Breast epithelium (tissue), 4 donors: ENCODE measurements around the gene WDR72. TPM values are rescaled to one million over a fixed set of nuclear protein-coding genes. Genes with fewer than 3 reads are reported as not detected.

Source experiments
- DNase-seq, 2 donors: peaks; one replicate each; pipeline ENCODE4 v3.0.0-alpha.2; 2019; ENCODE audit warnings: low spot score in 2 of 2
- H3K27ac ChIP-seq, 2 donors: fragments of 200-600 bp; sonication (generic) in 1 of 2; one replicate each; pipeline ENCODE4 v1.5.1; 2016 to 2019; ENCODE audit warnings: mild to moderate bottlenecking in 1 of 2
- H3K27me3 ChIP-seq, 2 donors: fragments of 200-600 bp; sonication (generic) in 1 of 2; one replicate each; pipeline versions ENCODE4 v1.5.1 to v1.6.0; 2017 to 2019; ENCODE audit warnings: control low read depth in 1 of 2, mild to moderate bottlenecking in 1 of 2
- H3K36me3 ChIP-seq: fragments of 200-600 bp; one replicate; pipeline ENCODE4 v1.5.1; 2019
- H3K4me1 ChIP-seq, 2 donors: fragments of 200-600 bp; sonication (generic); one replicate each; pipeline ENCODE4 v1.5.1; 2016 to 2019; ENCODE audit warnings: control low read depth in 1 of 2
- H3K4me3 ChIP-seq, 3 donors: fragments of 200-600 bp; sonication (generic); 1 replicate in 2 of 3; 2 replicates in 1 of 3; pipeline ENCODE4 v1.5.1; 2016 to 2019; ENCODE audit warnings: mild to moderate bottlenecking in 3 of 3, moderate library complexity in 2 of 3
- H3K9me3 ChIP-seq, 2 donors: fragments of 200-600 bp; sonication (generic) in 1 of 2; one replicate each; pipeline ENCODE4 v1.5.1; 2016 to 2019; ENCODE audit warnings: control low read depth in 1 of 2
- POLR2A ChIP-seq: fragments of 450-650 bp; IDR thresholded peaks from one replicate; pipeline ENCODE4 v1.6.1; 2016; ENCODE audit warnings: antibody characterized with exemption, mild to moderate bottlenecking, moderate library complexity
- POLR2AphosphoS5 ChIP-seq, 3 donors: sonication (generic); formaldehyde crosslinking; IDR thresholded peaks; one replicate each; pipeline ENCODE4 v1.6.1; 2017; ENCODE audit warnings: antibody characterized with exemption in 3 of 3
- intact Hi-C: fragments of 100-400 bp; cut with DNase I; formaldehyde crosslinking; loops from one replicate; pipeline ENCODE4 v1.15.1; 2023; ENCODE audit warnings: low total_unique reads
- total RNA-seq, 3 donors: library from RNA; depleted of rRNA; stranded (reverse); fragments of >200 nt; gene quantifications; one replicate each; pipeline ENCODE4 v1.1.0, GENCODE V29; 2016
- TF ChIP-seq, protein P1 (sequence below), 3 donors: fragments of 450-650 bp; IDR thresholded peaks; one replicate each; pipeline ENCODE4 v1.5.1; 2016 to 2017; ENCODE audit warnings: antibody characterized with exemption in 3 of 3, mild to moderate bottlenecking in 3 of 3, moderate library complexity in 3 of 3

WDR72 gene
- total RNA-seq, 3 donors from 2014 or later: 0.66 to 1.2 TPM; not detected in 1

- intact Hi-C loops: no loop called here
- no peaks in the 10 kb centered on the region for H3K4me1 ChIP-seq
- no peaks in the 10 kb centered on the region for H3K9me3 ChIP-seq
- H3K27ac ChIP-seq: no peak overlapping the region
- TF ChIP-seq POLR2A (no peak), POLR2AphosphoS5 (IDR thresholded peaks at IDR 0.05) (no peak)
- TF ChIP-seq, protein P1, sequence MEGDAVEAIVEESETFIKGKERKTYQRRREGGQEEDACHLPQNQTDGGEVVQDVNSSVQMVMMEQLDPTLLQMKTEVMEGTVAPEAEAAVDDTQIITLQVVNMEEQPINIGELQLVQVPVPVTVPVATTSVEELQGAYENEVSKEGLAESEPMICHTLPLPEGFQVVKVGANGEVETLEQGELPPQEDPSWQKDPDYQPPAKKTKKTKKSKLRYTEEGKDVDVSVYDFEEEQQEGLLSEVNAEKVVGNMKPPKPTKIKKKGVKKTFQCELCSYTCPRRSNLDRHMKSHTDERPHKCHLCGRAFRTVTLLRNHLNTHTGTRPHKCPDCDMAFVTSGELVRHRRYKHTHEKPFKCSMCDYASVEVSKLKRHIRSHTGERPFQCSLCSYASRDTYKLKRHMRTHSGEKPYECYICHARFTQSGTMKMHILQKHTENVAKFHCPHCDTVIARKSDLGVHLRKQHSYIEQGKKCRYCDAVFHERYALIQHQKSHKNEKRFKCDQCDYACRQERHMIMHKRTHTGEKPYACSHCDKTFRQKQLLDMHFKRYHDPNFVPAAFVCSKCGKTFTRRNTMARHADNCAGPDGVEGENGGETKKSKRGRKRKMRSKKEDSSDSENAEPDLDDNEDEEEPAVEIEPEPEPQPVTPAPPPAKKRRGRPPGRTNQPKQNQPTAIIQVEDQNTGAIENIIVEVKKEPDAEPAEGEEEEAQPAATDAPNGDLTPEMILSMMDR (IDR thresholded peaks at IDR 0.05): no peak
- no peaks in the 10 kb centered on the region for H3K27me3 ChIP-seq
- no peaks in the 10 kb centered on the region for H3K36me3 ChIP-seq
- DNase-seq: no peak
- H3K4me3 ChIP-seq: no peak overlapping the region
Measured at GRCh38 chr15:53739651-53740050, 19.8 kb downstream of the WDR72 start.

- no peaks in the 10 kb centered on the region for H3K36me3 ChIP-seq
- TF ChIP-seq POLR2A (no peak), POLR2AphosphoS5 (IDR thresholded peaks at IDR 0.05) (no peak)
- TF ChIP-seq, protein P1 (IDR thresholded peaks at IDR 0.05): no peak
- no peaks in the 10 kb centered on the region for H3K4me1 ChIP-seq
- H3K4me3 ChIP-seq: no peak overlapping the region
- no peaks in the 10 kb centered on the region for H3K27me3 ChIP-seq
- H3K27ac ChIP-seq: no peak overlapping the region
- intact Hi-C loops: no loop called here
- DNase-seq: no peak
- H3K9me3 ChIP-seq: no peaks in the 10 kb centered on the region
Measured at GRCh38 chr15:53739187-53739586, 20.3 kb downstream of the WDR72 start.

DNA sequence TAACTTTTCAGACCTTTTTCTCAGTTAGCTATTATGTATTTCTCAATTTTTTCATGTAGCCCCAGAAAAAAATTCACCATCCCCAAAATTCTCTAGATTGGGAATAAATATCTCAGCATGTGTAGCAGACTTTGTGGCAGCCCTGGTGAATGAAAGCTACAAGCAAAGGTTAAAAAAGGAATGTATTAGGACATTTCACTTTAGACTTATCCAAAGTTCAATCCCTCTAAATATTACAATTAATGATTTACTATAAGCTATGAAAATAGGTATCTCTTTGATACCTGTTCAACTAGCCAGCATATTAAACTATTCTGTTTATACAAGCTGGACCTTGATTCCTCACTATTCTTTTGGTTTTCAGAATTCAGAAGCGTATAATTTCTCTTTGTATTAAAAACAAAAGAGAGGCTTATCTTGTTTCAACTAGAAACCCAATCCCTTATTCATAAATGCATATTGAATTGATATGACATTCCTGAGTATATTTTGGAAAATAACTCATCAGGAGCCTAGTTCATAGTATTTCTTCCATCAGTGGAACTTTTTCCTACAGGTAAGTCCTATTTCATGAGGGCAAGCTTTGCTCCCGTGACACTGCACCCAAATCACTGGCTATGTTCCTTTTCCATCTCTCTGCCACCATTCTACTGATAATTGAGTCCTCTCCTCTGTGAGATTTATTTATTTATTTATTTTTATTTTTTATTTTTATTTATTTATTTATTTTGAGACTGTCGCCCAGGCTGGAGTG lies 38.0 kb downstream of the WDR72 start:
- H3K27ac ChIP-seq: no peak overlapping the region
- H3K27me3 ChIP-seq: no peaks in the 10 kb centered on the region
- no peaks in the 10 kb centered on the region for H3K36me3 ChIP-seq
- DNase-seq: no peak
- no peak overlapping the region for H3K4me3 ChIP-seq
- H3K9me3 ChIP-seq: no peaks in the 10 kb centered on the region
- TF ChIP-seq POLR2AphosphoS5 (IDR thresholded peaks at IDR 0.05): no peak
- TF ChIP-seq, protein P1 (IDR thresholded peaks at IDR 0.05): no peak
- TF ChIP-seq POLR2A: no peak
- intact Hi-C loops: no loop called here
- no peaks in the 10 kb centered on the region for H3K4me1 ChIP-seq

DNA sequence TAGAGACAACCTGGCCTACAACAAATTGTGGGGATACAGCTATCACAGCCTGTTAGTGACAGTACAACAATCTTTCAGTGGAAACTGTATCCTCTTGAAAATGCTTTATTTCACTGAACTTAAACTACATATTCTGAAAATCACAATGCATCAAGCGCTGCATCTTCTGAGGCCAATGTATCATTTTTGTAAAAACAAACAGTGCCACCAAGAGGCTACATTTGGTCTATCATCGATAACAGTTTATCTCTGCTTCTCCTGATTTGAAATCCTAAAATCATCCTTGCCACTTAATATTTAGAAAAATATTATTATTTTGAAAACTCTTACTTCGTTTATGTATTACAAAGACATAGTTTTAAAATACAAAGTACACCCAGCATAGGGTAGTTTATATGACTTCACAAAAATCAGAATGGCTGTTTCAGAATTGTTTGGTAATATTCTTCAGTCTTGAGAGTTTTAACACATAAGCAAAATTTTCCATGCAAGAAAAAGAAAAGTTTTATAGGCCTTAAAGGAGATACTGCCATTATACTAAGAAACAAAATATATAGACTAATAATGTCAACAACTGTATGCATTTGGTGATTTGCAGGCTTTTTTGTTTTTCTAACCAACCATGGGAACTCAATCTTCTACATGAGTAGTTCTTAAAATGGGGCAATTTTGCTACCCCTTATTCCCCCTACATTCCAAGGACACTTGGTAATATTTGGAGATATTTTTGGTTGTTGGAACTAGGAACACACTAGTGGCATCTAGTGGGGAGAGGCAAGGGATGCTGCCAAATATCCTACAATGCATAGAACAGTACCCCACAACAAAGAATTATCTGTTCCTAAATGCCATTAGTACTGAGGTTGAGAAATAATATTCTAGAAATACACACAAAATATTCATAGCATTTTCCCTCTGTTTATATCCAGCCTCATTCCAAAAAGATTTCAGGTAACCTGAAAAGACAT lies 42.3 kb downstream of the WDR72 start:
- no peaks in the 10 kb centered on the region for H3K27me3 ChIP-seq
- H3K4me3 ChIP-seq: no peak overlapping the region
- DNase-seq: no peak
- no peaks in the 10 kb centered on the region for H3K9me3 ChIP-seq
- H3K4me1 ChIP-seq: no peaks in the 10 kb centered on the region
- H3K36me3 ChIP-seq: no peaks in the 10 kb centered on the region
- intact Hi-C loops: no loop called here
- H3K27ac ChIP-seq: no peak overlapping the region
- TF ChIP-seq, protein P1 (IDR thresholded peaks at IDR 0.05): peak in 1 of 3 donors; percentile 10
- TF ChIP-seq POLR2AphosphoS5 (IDR thresholded peaks at IDR 0.05): no peak

GRCh38 chr15:53713218-53713617 lies 46.2 kb downstream of the WDR72 start:
- H3K4me1 ChIP-seq: no peaks in the 10 kb centered on the region
- H3K27me3 ChIP-seq: no peaks in the 10 kb centered on the region
- no peaks in the 10 kb centered on the region for H3K9me3 ChIP-seq
- no peaks in the 10 kb centered on the region for H3K36me3 ChIP-seq
- H3K4me3 ChIP-seq: no peak overlapping the region
- no peak for DNase-seq
- intact Hi-C loops: no loop called here
- no peak overlapping the region for H3K27ac ChIP-seq
- TF ChIP-seq POLR2AphosphoS5 (IDR thresholded peaks at IDR 0.05): no peak
- TF ChIP-seq, protein P1 (IDR thresholded peaks at IDR 0.05): no peak
- no peak for TF ChIP-seq POLR2A
